Stomach (tissue), 9 donors: ENCODE results near the gene MSMO1. TPM values are rescaled to one million over a fixed set of nuclear protein-coding genes. Genes with fewer than 3 reads are reported as not detected.
"Not testable (repeated sequence)": the region's sequence is repeated elsewhere in the genome, so short reads cannot be mapped to it uniquely, and the experiment has no call there.

ENCODE experiments used
- DNase-seq, 2 donors: peaks; one replicate each; pipeline versions ENCODE4 v3.0.0 to v3.0.0-alpha.2; 2013 to 2019
- H3K27ac ChIP-seq, 5 donors: fragments of 200-600 bp in 4 of 5; sonication (generic) in 4 of 5; one replicate each; pipeline ENCODE4 v1.5.1; 2013 to 2019; ENCODE audit warnings: mild to moderate bottlenecking in 1 of 5, moderate library complexity in 1 of 5
- H3K27me3 ChIP-seq, 3 donors: fragments of 200-600 bp; sonication (generic); one replicate each; pipeline ENCODE4 v1.5.1; 2017 to 2019; ENCODE audit warnings: mixed run types in 1 of 3
- H3K36me3 ChIP-seq, 4 donors: fragments of 200-600 bp; sonication (generic); 1 replicate in 3 of 4; 2 replicates in 1 of 4; pipeline ENCODE4 v1.5.1; 2016 to 2019
- H3K4me1 ChIP-seq, 4 donors: fragments of 200-600 bp; sonication (generic); one replicate each; pipeline ENCODE4 v1.5.1; 2016 to 2019
- H3K4me3 ChIP-seq, 4 donors: fragments of 200-600 bp; sonication (generic) in 3 of 4; one replicate each; pipeline ENCODE4 v1.5.1; 2016 to 2019; ENCODE audit warnings: mild to moderate bottlenecking in 1 of 4
- H3K9me3 ChIP-seq, 4 donors: fragments of 200-600 bp; sonication (generic); one replicate each; pipeline ENCODE4 v1.5.1; 2016 to 2019
- EP300 ChIP-seq: sonication (generic); formaldehyde crosslinking; IDR thresholded peaks from one replicate; pipeline ENCODE4 v1.6.1; 2017; ENCODE audit warnings: antibody characterized with exemption
- POLR2A ChIP-seq, 4 donors: fragments of 450-650 bp; IDR thresholded peaks; one replicate each; pipeline ENCODE4 v1.6.1; 2016; ENCODE audit warnings: antibody characterized with exemption in 4 of 4, control low read depth in 2 of 4, mild to moderate bottlenecking in 1 of 4, moderate library complexity in 1 of 4
- POLR2AphosphoS5 ChIP-seq, 3 donors: sonication (generic); formaldehyde crosslinking; IDR thresholded peaks; one replicate each; pipeline ENCODE4 v1.6.1; 2016; ENCODE audit warnings: antibody characterized with exemption in 3 of 3
- WGBS, 5 donors: extraction: QIAGEN DNeasy Blood & Tissue Kit in 3 of 5; methylation state at CpG; one replicate each; pipeline versions ENCODE4 v1.1.5 to v1.1.7; 2013 to 2018; 5-methylcytosine and 5-hydroxymethylcytosine counted together
- intact Hi-C: fragments of 100-400 bp; cut with DNase I; formaldehyde crosslinking; loops from one replicate; pipeline ENCODE4 v1.15.1; 2023; ENCODE audit warnings: low total_unique reads
- polyA plus RNA-seq, 3 donors: library from polyadenylated mRNA; stranded (reverse); fragments of 200-250 nt; gene quantifications; one replicate each; pipeline ENCODE4 v1.2.3, GENCODE V29; 2013
- total RNA-seq, 5 donors: library from RNA; depleted of rRNA; stranded (reverse); fragments of >200 nt; gene quantifications; one replicate each; pipeline versions ENCODE4 v1.1.0 to v1.2.3, GENCODE V29; 2014 to 2016
- TF ChIP-seq, protein P1 (sequence below), 7 experiments: fragments of 450-650 bp in 4 of 7; fragments of 200-600 bp in 3 of 7; sonication (generic) in 3 of 7; IDR thresholded peaks; one replicate each; pipeline ENCODE4 v1.5.1; 2016 to 2019; ENCODE audit warnings: antibody characterized with exemption in 7 of 7, control low read depth in 2 of 7, mild to moderate bottlenecking in 1 of 7
- donor health status: healthy with polysubstance abuse.
- donor health status: Bipolar disorder and iron deficiency.
- donor health status: healthy.

MSMO1 gene
- total and polyA plus RNA-seq, 8 donors: 6.7 to 62.6 (median 25.4) TPM

DNA sequence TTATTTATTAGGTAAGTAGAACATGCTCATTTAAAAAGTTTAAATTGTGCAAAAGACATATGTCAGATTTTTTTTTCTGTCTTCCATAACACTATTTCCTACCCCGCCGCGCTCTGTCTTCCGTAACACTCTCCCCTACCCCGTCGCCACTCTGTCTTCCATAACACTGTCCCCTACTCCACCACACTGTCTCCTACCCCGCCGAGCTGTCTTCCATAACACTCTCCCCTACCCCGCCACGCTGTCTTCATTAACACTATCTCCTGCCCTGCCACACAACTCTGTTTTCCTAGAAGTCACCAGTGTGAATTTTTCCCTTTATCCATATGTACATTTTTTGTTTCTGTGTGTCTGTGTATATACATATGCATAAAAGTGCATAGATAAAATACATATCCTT lies 4.4 kb downstream of the MSMO1 start:
- Histone ChIP-seq H3K4me1 (peaks cover 12 to 57% (median 31%) of the 10 kb centered on the region in 4 donors), H3K27ac (no peak overlapping the region), H3K9me3 (no peaks in the 10 kb centered on the region), H3K27me3 (no peaks in the 10 kb centered on the region), H3K4me3 (no peak overlapping the region), H3K36me3 (peaks cover 0 to 23% (median 16%) of the 10 kb centered on the region in 4 donors)
- TF ChIP-seq POLR2A (IDR thresholded peaks at IDR 0.05) (no peak), POLR2AphosphoS5 (IDR thresholded peaks at IDR 0.05) (no peak), EP300 (no peak)
- TF ChIP-seq, protein P1, sequence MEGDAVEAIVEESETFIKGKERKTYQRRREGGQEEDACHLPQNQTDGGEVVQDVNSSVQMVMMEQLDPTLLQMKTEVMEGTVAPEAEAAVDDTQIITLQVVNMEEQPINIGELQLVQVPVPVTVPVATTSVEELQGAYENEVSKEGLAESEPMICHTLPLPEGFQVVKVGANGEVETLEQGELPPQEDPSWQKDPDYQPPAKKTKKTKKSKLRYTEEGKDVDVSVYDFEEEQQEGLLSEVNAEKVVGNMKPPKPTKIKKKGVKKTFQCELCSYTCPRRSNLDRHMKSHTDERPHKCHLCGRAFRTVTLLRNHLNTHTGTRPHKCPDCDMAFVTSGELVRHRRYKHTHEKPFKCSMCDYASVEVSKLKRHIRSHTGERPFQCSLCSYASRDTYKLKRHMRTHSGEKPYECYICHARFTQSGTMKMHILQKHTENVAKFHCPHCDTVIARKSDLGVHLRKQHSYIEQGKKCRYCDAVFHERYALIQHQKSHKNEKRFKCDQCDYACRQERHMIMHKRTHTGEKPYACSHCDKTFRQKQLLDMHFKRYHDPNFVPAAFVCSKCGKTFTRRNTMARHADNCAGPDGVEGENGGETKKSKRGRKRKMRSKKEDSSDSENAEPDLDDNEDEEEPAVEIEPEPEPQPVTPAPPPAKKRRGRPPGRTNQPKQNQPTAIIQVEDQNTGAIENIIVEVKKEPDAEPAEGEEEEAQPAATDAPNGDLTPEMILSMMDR (IDR thresholded peaks at IDR 0.05): no peak
- 67 to 88% (median 81%) methylated on average over 10 of the region's 10 CpGs for WGBS, 5 donors
- DNase-seq: no peak
- intact Hi-C loops: no loop called here

DNA sequence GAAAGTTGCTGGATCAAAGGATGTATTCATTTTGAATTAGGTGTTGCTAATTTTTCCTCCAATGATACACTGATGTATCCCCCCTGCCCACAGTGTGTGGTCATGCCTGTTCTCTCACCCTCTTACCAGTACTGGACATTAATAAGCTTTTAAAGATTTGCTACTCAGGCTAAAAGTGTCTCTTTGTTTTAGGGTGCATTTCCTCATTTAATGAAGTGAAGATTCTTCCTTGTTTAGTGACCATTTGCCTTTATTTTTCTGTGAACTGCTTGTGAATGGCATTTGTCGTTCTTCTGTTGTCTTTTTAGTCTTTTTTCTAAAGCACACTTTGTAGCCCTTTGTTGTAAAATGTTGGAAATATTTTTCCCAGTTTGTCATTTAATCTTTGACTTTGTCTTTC lies 5.0 kb downstream of the MSMO1 start:
- no peaks in the 10 kb centered on the region for H3K9me3 ChIP-seq
- WGBS, 5 donors: 33 to 41% (median 36%) methylated on average over 1 of the region's 1 CpG
- DNase-seq: no peak
- H3K36me3 ChIP-seq: peaks cover 0 to 28% (median 16%) of the 10 kb centered on the region in 4 donors
- H3K4me1 ChIP-seq: peaks cover 12 to 61% (median 31%) of the 10 kb centered on the region in 4 donors
- no peak overlapping the region for H3K4me3 ChIP-seq
- H3K27me3 ChIP-seq: no peaks in the 10 kb centered on the region
- intact Hi-C loops: no loop called here
- no peak overlapping the region for H3K27ac ChIP-seq
- TF ChIP-seq EP300: no peak
- TF ChIP-seq, protein P1 (IDR thresholded peaks at IDR 0.05): no peak
- no peak for TF ChIP-seq POLR2A (IDR thresholded peaks at IDR 0.05)
- no peak for TF ChIP-seq POLR2AphosphoS5 (IDR thresholded peaks at IDR 0.05)

DNA sequence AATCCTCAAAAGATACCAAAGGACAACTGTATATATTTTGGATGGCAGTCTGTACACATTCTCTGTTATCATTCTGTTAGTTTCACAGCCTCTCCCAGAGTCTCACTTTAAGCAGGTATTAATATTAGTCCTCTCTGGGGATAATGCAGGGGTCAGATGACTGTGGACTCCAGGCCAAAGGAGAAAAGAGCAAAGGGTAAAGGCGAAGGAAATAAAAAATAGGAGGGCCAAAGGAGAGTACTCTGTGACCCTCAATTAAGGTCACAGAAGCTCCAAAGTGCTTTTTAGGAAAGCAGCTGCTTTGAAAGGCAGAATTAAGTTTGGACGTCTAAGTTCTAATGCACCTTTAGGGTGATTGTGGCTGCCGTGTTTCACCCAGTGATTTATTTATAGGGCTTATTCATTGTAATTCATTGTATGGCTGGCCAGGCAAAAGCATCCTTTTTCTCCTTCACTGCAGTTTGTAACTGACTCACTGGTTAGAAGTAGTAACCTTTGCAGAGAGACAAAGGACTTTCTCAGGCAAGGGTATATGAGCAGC lies 7.8 kb downstream of the MSMO1 start:
- no peak overlapping the region for H3K27ac ChIP-seq
- intact Hi-C loops: no loop called here
- 60 to 82% (median 71%) methylated on average over 3 of the region's 3 CpGs for WGBS, 5 donors

DNA sequence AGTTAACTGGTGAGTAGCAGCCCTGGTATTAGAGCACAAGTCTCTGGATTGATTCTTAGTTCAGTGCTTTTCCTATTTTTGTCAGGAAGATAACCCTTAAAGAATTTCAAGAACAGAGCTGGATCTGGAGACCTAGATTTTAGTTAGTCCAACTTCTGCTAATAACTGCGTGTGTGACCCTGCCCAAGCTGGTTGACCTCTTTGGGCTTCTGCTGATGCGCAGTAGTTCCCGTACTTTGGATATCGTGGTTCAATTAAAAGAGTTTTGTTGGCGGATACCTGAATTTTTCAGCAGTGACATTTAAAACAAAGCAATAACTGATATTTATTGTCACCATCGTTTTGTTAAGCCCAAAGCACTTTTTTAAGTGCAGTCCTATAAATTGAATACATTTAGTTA lies 9.3 kb downstream of the MSMO1 start:
- Histone ChIP-seq H3K27me3 (no peaks in the 10 kb centered on the region), H3K27ac (no peak overlapping the region), H3K4me1 (peaks cover 0 to 25% (median 9%) of the 10 kb centered on the region in 4 donors), H3K4me3 (no peak overlapping the region), H3K36me3 (peaks cover 14 to 69% (median 47%) of the 10 kb centered on the region in 4 donors), H3K9me3 (no peaks in the 10 kb centered on the region)
- no peak for DNase-seq
- intact Hi-C loops: no loop called here
- WGBS, 5 donors: 88 to 92% (median 90%) methylated on average over 6 of the region's 6 CpGs
- TF ChIP-seq, protein P1 (IDR thresholded peaks at IDR 0.05): no peak
- TF ChIP-seq POLR2AphosphoS5 (IDR thresholded peaks at IDR 0.05) (no peak), POLR2A (IDR thresholded peaks at IDR 0.05) (no peak), EP300 (no peak)

More for the DNA sequence above, 7.8 kb downstream of the MSMO1 start:
- H3K4me1 ChIP-seq: peaks cover 0 to 39% (median 12%) of the 10 kb centered on the region in 4 donors
- no peaks in the 10 kb centered on the region for H3K9me3 ChIP-seq
- H3K4me3 ChIP-seq: no peak overlapping the region
- H3K27me3 ChIP-seq: no peaks in the 10 kb centered on the region
- no peak for DNase-seq
- peaks cover 12 to 54% (median 38%) of the 10 kb centered on the region in 4 donors for H3K36me3 ChIP-seq
- TF ChIP-seq EP300 (no peak), POLR2A (IDR thresholded peaks at IDR 0.05) (no peak), POLR2AphosphoS5 (IDR thresholded peaks at IDR 0.05) (no peak)
- TF ChIP-seq, protein P1 (IDR thresholded peaks at IDR 0.05): no peak

DNA sequence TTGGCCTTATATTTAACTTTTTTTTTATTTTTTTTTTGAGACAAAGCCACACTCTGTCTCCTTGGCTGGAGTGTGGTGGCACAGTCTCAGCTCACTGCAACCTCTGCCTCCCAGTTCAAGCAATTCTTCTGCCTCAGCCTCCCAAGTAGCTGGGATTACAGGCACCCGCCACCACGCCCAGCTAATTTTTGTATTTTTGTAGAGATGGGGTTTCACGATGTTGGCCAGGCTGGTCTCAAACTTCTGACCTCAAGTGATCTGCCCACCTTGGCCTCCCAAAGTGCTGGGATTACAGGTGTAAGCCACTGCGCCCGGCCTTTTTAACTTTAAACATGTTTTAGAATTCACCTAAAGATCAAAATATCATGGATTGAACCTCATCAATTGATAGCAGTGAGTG lies 14.9 kb downstream of the MSMO1 start:
- 90 to 98% (median 97%) methylated on average over 5 of the region's 5 CpGs for WGBS, 5 donors
- H3K4me3 ChIP-seq, DNase-seq, intact Hi-C loops, H3K27ac ChIP-seq, H3K27me3 ChIP-seq, H3K9me3 ChIP-seq, H3K4me1 ChIP-seq: not testable (repeated sequence)
- H3K36me3 ChIP-seq: peaks cover 24 to 62% (median 45%) of the 10 kb centered on the region in 4 donors
